CD4-positive, alpha-beta memory T cell (primary cell): Measurements from ENCODE around the gene GRM6. TPM values are rescaled to one million over a fixed set of nuclear protein-coding genes. Genes with fewer than 3 reads are reported as not detected.

Source experiments
- CTCF ChIA-PET: fragments of 350-600 bp; sonication (Branson Sonifier 250); formaldehyde crosslinking; loops from one replicate; lab custom pipeline; 2021; ENCODE audit warnings: inconsistent platforms; ENCODE audit not compliant: partially characterized antibody; lab: Charles Lee
- POLR2A ChIA-PET: fragments of 350-600 bp; sonication (Branson Sonifier 250); formaldehyde crosslinking; loops from one replicate; lab custom pipeline; 2021; ENCODE audit not compliant: partially characterized antibody; lab: Charles Lee
- DNase-seq, 5 donors: peaks; one replicate each; pipeline versions ENCODE4 v3.0.0 to v3.0.0-alpha.2; 2020 to 2022; ENCODE audit warnings: mixed read lengths in 1 of 5
- H3K27ac ChIP-seq: one replicate; pipeline ENCODE4 v1.7.0; 2013; ENCODE audit warnings: low read depth, low read length
- H3K27me3 ChIP-seq: 2 replicates; pipeline ENCODE4 v1.7.0; 2013; ENCODE audit warnings: mild to moderate bottlenecking, low read length, moderate library complexity; ENCODE audit not compliant: insufficient read depth
- H3K36me3 ChIP-seq: 2 replicates; pipeline ENCODE4 v1.7.0; 2013; ENCODE audit warnings: mild to moderate bottlenecking, low read length, moderate library complexity; ENCODE audit not compliant: insufficient read depth
- H3K4me1 ChIP-seq: 2 replicates; pipeline ENCODE4 v1.7.0; 2013; ENCODE audit warnings: mild to moderate bottlenecking, low read length, moderate library complexity; ENCODE audit not compliant: insufficient read depth
- H3K4me3 ChIP-seq, 2 donors: one replicate each; pipeline ENCODE4 v1.7.0; 2013; ENCODE audit warnings: low read length in 2 of 2, mild to moderate bottlenecking in 1 of 2
- H3K9me3 ChIP-seq, 2 donors: one replicate each; pipeline ENCODE4 v1.7.0; 2013; ENCODE audit warnings: low read length in 2 of 2, control low read depth in 1 of 2; ENCODE audit not compliant: control insufficient read depth in 1 of 2
- H3K27ac Mint-ChIP-seq, 7 donors: one replicate each; pipeline ENCODE4 v1.8.0; 2020 to 2021; ENCODE audit warnings: mixed read lengths in 7 of 7, mild to moderate bottlenecking in 6 of 7, inconsistent platforms in 3 of 7, moderate library complexity in 3 of 7
- H3K27me3 Mint-ChIP-seq, 2 donors: one replicate each; pipeline ENCODE4 v1.8.0; 2020 to 2021; ENCODE audit warnings: mixed read lengths in 2 of 2
- H3K36me3 Mint-ChIP-seq, 2 donors: one replicate each; pipeline ENCODE4 v1.8.0; 2020 to 2021; ENCODE audit warnings: mixed read lengths in 2 of 2, inconsistent platforms in 1 of 2, mild to moderate bottlenecking in 1 of 2
- H3K4me1 Mint-ChIP-seq, 4 donors: one replicate each; pipeline ENCODE4 v1.8.0; 2020 to 2021; ENCODE audit warnings: mixed read lengths in 4 of 4, mild to moderate bottlenecking in 1 of 4
- H3K4me3 Mint-ChIP-seq, 8 donors: one replicate each; pipeline ENCODE4 v1.8.0; 2020 to 2021; ENCODE audit warnings: mixed read lengths in 8 of 8, mild to moderate bottlenecking in 7 of 8, moderate library complexity in 6 of 8, inconsistent platforms in 3 of 8
- H3K9me3 Mint-ChIP-seq, 8 donors: one replicate each; pipeline ENCODE4 v1.8.0; 2020 to 2021; ENCODE audit warnings: mixed read lengths in 8 of 8, mild to moderate bottlenecking in 5 of 8, inconsistent platforms in 3 of 8, moderate library complexity in 1 of 8
- intact Hi-C: fragments of 100-400 bp; cut with micrococcal nuclease; formaldehyde crosslinking; loops from one replicate; pipeline ENCODE4 v1.15.1; 2023
- polyA plus RNA-seq, 2 donors: library from polyadenylated mRNA; unstranded; fragments of 300-500 nt; fragmentation: Illumina TruSeq; gene quantifications; one replicate each; pipeline ENCODE4 v1.2.3, GENCODE V29; 2021
- total RNA-seq, 2 experiments: library from RNA; stranded (reverse); gene quantifications; one replicate each; pipeline ENCODE4 v1.2.3, GENCODE V29; 2021

The GRM6 gene
- total and polyA plus RNA-seq, 4 experiments from 2014 or later, result not detected

DNA sequence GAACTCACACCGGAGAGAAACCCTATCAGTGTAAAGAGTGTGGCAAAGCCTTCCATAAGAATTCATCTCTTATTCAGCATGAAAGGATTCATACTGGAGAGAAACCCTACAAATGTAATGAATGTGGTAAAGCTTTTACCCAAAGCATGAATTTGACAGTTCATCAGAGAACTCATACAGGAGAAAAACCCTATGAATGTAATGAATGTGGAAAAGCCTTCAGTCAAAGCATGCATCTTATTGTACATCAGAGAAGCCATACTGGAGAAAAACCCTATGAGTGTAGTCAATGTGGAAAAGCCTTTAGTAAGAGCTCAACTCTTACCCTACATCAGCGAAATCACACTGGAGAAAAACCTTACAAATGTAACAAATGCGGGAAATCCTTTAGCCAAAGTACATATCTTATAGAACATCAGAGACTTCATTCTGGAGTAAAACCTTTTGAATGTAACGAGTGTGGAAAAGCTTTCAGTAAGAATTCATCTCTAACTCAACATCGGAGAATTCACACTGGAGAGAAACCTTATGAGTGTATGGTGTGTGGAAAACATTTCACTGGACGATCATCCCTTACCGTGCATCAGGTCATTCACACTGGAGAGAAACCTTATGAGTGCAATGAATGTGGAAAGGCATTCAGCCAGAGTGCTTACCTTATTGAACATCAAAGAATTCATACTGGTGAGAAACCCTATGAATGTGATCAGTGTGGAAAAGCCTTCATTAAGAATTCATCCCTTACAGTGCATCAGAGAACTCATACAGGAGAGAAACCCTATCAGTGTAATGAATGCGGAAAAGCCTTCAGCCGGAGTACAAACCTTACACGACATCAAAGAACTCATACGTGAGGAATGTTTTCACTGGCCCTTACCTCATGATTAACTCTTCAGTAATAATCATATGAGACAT is 63.0 kb downstream of the GRM6 start:
- Mint-ChIP-seq H3K36me3 (peaks cover 58 to 66% of the 10 kb centered on the region in 2 donors), H3K27ac (no peak overlapping the region), H3K27me3 (no peaks in the 10 kb centered on the region), H3K9me3 (peaks cover 2 to 100% (median 94%) of the 10 kb centered on the region in 8 donors), H3K4me3 (no peak overlapping the region), H3K4me1 (no peaks in the 10 kb centered on the region)
- CTCF ChIA-PET, result no interaction called here
- no peak overlapping the region for H3K27ac ChIP-seq
- POLR2A ChIA-PET, result no interaction called here
- DNase-seq, result no peak
- H3K4me1 ChIP-seq, result no peaks in the 10 kb centered on the region
- H3K9me3 ChIP-seq, result peaks cover 6 to 64% of the 10 kb centered on the region in 2 donors
- no peak overlapping the region for H3K4me3 ChIP-seq
- intact Hi-C loops, result no loop called here
- H3K36me3 ChIP-seq, result no peaks in the 10 kb centered on the region
- no peaks in the 10 kb centered on the region for H3K27me3 ChIP-seq

Other genes with a start within 250 kb of the GRM6 start
- 10 to 100 TPM; 31.3 to 32.4 TPM for gene ZNF354B, start 135.4 kb downstream of the GRM6 start, total RNA-seq
- 1 to 10 TPM; 3.1 to 5.1 TPM for gene ZNF354B, start 135.4 kb downstream of the GRM6 start, polyA plus RNA-seq
- 1 to 10 TPM; 2.2 to 2.4 TPM for gene ZFP2, start 99.4 kb downstream of the GRM6 start, total RNA-seq
- gene ZFP2, start 99.4 kb downstream of the GRM6 start, polyA plus RNA-seq, result under 1 TPM in 1 of 2 donors, not detected in 1; 0.42 TPM
- gene ZNF454, start 54.1 kb downstream of the GRM6 start, total RNA-seq, result under 1 TPM in 1 of 2 experiments, not detected in 1; 0.14 TPM
- not detected for gene ZNF454, start 54.1 kb downstream of the GRM6 start, polyA plus RNA-seq
- 10 to 100 TPM; 15.9 to 16.3 TPM for gene ZNF879, start 28.5 kb upstream of the GRM6 start, total RNA-seq
- 1 to 10 TPM; 3.2 to 4.4 TPM for gene ZNF879, start 28.5 kb upstream of the GRM6 start, polyA plus RNA-seq
- gene ZNF354C, start 65.1 kb upstream of the GRM6 start, total RNA-seq, result 10 to 100 TPM; 11.2 to 11.3 TPM
- 1 to 10 TPM; 1.3 to 1.6 TPM for gene ZNF354C, start 65.1 kb upstream of the GRM6 start, polyA plus RNA-seq